ENCODE data around the gene KRTAP9-9. TPM values are rescaled to one million over a fixed set of nuclear protein-coding genes. Genes with fewer than 3 reads are reported as not detected.

Gene KRTAP9-9
- total RNA-seq, 1 donor from 2014 or later: not detected

DNA sequence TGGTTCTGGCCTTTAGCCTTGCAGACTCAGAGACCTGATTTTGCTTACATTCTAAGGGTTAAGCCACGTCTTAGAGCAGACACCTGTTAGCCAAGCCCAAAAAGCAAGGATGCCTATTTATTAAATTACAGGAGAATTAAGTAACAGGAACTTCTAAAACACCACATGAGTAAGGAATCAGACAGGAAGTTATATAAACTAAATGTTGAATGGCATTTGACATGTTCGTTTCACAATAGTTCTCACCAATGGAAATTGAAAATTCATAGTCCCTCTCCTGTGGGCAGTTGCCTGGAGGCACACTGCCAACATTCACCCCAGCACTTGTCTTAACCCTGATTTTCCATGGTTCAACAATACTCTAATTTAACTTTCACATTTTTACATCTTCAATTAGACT lies 29.4 kb downstream of the KRTAP9-9 start:
- no peaks in the 10 kb centered on the region for H3K4me1 ChIP-seq
- no peaks in the 10 kb centered on the region for H3K36me3 ChIP-seq
- H3K27ac ChIP-seq: no peak overlapping the region
- no peaks in the 10 kb centered on the region for H3K9me3 ChIP-seq
- no peak for DNase-seq (ENCODE audit: low spot score in 2 of 2)
- H3K4me3 ChIP-seq: no peak overlapping the region
- TF ChIP-seq, protein P1, sequence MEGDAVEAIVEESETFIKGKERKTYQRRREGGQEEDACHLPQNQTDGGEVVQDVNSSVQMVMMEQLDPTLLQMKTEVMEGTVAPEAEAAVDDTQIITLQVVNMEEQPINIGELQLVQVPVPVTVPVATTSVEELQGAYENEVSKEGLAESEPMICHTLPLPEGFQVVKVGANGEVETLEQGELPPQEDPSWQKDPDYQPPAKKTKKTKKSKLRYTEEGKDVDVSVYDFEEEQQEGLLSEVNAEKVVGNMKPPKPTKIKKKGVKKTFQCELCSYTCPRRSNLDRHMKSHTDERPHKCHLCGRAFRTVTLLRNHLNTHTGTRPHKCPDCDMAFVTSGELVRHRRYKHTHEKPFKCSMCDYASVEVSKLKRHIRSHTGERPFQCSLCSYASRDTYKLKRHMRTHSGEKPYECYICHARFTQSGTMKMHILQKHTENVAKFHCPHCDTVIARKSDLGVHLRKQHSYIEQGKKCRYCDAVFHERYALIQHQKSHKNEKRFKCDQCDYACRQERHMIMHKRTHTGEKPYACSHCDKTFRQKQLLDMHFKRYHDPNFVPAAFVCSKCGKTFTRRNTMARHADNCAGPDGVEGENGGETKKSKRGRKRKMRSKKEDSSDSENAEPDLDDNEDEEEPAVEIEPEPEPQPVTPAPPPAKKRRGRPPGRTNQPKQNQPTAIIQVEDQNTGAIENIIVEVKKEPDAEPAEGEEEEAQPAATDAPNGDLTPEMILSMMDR (IDR thresholded peaks at IDR 0.05): no peak
- H3K27me3 ChIP-seq: no peaks in the 10 kb centered on the region
- intact Hi-C loops (cut with DNase I): no loop called here

DNA sequence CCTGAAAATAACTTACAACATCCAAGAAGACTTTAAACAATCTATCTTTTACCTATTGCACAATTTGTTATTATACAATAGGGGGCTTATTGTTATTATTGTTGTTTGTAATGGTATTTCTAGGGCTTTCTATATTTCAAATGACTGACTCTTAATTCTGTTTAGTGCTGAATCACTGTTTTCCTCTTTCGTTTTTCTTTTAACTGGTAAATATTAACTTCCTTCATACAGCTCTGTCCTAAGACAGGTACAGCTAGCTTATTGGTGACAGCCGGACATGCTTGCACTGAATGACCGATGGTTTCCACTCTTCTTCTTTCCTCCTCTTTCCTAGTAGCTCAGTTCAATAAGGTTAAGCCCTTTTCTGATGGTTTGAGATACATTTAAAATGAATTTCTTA lies 31.9 kb downstream of the KRTAP9-9 start:
- intact Hi-C loops (cut with DNase I): no loop called here
- Histone ChIP-seq H3K36me3 (no peaks in the 10 kb centered on the region), H3K4me3 (no peak overlapping the region), H3K4me1 (no peaks in the 10 kb centered on the region), H3K9me3 (no peaks in the 10 kb centered on the region), H3K27me3 (no peaks in the 10 kb centered on the region), H3K27ac (no peak overlapping the region)
- TF ChIP-seq, protein P1 (IDR thresholded peaks at IDR 0.05): no peak
- no peak for DNase-seq (ENCODE audit: low spot score in 2 of 2)

DNA sequence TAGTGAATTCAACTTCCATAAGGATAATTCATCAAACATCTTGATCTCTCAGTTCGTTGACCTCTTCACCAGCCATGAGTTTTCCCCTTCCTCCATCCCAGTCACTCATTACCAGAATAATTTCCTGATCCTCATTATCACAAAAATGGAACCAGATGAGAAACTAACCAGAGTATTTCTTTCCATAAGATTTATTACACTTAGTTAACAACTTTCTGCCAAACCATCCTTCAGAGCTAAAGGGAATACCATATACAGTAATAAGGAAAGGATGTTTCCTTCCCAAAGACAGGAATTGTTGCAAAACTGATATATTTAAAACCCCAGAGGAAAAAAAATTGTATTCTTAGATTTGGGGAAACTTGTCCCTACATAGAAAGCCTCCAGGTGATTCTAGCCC lies 38.8 kb downstream of the KRTAP9-9 start:
- Histone ChIP-seq H3K36me3 (no peaks in the 10 kb centered on the region), H3K4me1 (no peaks in the 10 kb centered on the region), H3K4me3 (no peak overlapping the region), H3K9me3 (no peaks in the 10 kb centered on the region), H3K27me3 (no peaks in the 10 kb centered on the region), H3K27ac (no peak overlapping the region)
- DNase-seq (ENCODE audit: low spot score in 2 of 2): no peak
- intact Hi-C loops (cut with DNase I): no loop called here
- TF ChIP-seq, protein P1 (IDR thresholded peaks at IDR 0.05): no peak

DNA sequence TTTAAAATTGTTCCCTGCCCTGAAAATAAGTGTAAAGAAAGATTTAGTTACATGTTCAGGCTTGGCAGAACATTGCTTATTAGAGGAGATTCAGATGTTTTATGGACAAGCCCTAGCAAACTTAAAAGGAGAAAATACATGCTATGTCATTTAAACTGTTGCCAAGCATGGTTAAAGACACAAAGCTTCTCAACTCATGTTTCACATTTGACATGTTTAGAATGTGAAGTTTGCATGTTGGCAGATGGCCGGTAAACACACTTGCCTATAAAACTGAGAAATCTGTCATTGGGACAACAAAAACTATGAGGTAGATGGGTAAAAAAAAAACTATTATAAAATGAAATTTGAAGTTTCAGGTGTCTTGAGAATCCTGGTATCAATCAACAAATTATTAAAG lies 41.7 kb downstream of the KRTAP9-9 start:
- Histone ChIP-seq H3K36me3 (no peaks in the 10 kb centered on the region), H3K27ac (no peak overlapping the region), H3K4me1 (no peaks in the 10 kb centered on the region), H3K27me3 (no peaks in the 10 kb centered on the region), H3K9me3 (peaks cover 0 to 4% of the 10 kb centered on the region in 2 donors), H3K4me3 (no peak overlapping the region)
- intact Hi-C loops (cut with DNase I): no loop called here
- TF ChIP-seq, protein P1 (IDR thresholded peaks at IDR 0.05): no peak
- no peak for DNase-seq (ENCODE audit: low spot score in 2 of 2)

DNA sequence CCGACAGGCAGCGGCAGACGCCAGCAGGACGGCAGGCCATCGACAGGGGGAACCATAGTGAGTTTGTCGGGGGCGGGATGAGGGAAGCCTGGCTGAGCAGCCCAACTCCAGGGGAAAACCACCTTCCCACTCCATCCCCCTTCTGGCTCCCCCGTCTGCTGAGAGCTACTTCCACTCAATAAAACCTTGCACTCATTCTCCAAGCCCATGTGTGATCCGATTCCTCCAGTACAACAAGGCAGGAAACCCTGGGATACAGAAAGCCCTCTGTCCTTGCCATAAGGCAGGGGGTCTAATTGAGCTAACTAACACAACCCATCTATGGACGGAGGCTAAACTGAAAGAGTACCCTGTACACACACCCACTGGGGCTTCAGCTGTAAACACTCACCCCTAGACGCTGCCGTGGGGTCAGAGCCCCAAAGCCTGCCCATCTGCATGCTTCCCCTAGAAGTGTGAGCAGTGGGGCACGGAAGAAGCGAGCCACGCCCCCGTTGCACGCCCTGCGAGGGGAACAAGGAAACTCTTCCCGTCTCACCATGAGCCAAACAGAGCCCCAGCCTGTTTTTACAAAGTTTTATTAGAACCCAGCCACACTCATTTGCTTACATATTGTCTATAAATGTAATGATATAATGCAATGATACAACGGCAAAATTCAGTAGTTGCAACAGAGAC lies 43.4 kb downstream of the KRTAP9-9 start:
- no peaks in the 10 kb centered on the region for H3K27me3 ChIP-seq
- TF ChIP-seq, protein P1 (IDR thresholded peaks at IDR 0.05): no peak
- DNase-seq (ENCODE audit: low spot score in 2 of 2): no peak
- no peak overlapping the region for H3K4me3 ChIP-seq
- intact Hi-C loops (cut with DNase I): no loop called here
- H3K4me1 ChIP-seq: no peaks in the 10 kb centered on the region
- peaks cover 0 to 4% of the 10 kb centered on the region in 2 donors for H3K9me3 ChIP-seq
- no peak overlapping the region for H3K27ac ChIP-seq
- H3K36me3 ChIP-seq: no peaks in the 10 kb centered on the region

Data from ascending aorta (tissue), 2 donors.